ENCODE data around the gene CLEC16A.
A peak's percentile ranks its signal among the peaks of the same experiment; 100 is the strongest.

DNA sequence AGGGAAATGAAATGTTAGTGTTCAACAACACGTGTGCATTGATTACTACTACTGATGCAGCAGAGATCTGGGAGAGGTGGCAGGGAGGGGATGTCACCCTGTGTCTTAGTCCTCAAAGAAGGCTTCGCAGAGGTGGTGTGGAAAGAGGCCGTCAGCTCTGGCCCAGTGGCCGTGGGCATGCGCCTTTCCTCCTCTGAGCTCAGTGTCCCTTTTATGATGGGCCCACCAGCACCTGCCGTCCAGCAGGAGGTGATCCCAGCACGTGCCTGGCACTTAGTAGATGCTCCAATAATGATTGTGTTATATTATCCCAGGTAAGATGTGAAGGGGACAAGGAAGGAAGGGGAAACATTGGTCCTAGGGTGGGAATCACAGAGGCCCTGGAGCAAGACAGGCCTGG lies 106.2 kb downstream of the CLEC16A start:
- no peak for TF ChIP-seq EZH2 (IDR thresholded peaks at IDR 0.05; ENCODE audit: low read depth, unreplicated experiment)
- TF ChIP-seq CTCF (conservative IDR thresholded peaks at IDR 0.05; ENCODE audit: low read depth in 2 of 2), result peak in 1 of 2 experiments; percentile 13; a peak in 1 of 4 replicates
- no peak for TF ChIP-seq CREB1 (CRISPR knock-in tag; IDR thresholded peaks at IDR 0.05; ENCODE audit: low read depth)
- no peak for TF ChIP-seq POLR2AphosphoS5 (IDR thresholded peaks at IDR 0.05; ENCODE audit: low read depth)
- TF ChIP-seq, protein P1, sequence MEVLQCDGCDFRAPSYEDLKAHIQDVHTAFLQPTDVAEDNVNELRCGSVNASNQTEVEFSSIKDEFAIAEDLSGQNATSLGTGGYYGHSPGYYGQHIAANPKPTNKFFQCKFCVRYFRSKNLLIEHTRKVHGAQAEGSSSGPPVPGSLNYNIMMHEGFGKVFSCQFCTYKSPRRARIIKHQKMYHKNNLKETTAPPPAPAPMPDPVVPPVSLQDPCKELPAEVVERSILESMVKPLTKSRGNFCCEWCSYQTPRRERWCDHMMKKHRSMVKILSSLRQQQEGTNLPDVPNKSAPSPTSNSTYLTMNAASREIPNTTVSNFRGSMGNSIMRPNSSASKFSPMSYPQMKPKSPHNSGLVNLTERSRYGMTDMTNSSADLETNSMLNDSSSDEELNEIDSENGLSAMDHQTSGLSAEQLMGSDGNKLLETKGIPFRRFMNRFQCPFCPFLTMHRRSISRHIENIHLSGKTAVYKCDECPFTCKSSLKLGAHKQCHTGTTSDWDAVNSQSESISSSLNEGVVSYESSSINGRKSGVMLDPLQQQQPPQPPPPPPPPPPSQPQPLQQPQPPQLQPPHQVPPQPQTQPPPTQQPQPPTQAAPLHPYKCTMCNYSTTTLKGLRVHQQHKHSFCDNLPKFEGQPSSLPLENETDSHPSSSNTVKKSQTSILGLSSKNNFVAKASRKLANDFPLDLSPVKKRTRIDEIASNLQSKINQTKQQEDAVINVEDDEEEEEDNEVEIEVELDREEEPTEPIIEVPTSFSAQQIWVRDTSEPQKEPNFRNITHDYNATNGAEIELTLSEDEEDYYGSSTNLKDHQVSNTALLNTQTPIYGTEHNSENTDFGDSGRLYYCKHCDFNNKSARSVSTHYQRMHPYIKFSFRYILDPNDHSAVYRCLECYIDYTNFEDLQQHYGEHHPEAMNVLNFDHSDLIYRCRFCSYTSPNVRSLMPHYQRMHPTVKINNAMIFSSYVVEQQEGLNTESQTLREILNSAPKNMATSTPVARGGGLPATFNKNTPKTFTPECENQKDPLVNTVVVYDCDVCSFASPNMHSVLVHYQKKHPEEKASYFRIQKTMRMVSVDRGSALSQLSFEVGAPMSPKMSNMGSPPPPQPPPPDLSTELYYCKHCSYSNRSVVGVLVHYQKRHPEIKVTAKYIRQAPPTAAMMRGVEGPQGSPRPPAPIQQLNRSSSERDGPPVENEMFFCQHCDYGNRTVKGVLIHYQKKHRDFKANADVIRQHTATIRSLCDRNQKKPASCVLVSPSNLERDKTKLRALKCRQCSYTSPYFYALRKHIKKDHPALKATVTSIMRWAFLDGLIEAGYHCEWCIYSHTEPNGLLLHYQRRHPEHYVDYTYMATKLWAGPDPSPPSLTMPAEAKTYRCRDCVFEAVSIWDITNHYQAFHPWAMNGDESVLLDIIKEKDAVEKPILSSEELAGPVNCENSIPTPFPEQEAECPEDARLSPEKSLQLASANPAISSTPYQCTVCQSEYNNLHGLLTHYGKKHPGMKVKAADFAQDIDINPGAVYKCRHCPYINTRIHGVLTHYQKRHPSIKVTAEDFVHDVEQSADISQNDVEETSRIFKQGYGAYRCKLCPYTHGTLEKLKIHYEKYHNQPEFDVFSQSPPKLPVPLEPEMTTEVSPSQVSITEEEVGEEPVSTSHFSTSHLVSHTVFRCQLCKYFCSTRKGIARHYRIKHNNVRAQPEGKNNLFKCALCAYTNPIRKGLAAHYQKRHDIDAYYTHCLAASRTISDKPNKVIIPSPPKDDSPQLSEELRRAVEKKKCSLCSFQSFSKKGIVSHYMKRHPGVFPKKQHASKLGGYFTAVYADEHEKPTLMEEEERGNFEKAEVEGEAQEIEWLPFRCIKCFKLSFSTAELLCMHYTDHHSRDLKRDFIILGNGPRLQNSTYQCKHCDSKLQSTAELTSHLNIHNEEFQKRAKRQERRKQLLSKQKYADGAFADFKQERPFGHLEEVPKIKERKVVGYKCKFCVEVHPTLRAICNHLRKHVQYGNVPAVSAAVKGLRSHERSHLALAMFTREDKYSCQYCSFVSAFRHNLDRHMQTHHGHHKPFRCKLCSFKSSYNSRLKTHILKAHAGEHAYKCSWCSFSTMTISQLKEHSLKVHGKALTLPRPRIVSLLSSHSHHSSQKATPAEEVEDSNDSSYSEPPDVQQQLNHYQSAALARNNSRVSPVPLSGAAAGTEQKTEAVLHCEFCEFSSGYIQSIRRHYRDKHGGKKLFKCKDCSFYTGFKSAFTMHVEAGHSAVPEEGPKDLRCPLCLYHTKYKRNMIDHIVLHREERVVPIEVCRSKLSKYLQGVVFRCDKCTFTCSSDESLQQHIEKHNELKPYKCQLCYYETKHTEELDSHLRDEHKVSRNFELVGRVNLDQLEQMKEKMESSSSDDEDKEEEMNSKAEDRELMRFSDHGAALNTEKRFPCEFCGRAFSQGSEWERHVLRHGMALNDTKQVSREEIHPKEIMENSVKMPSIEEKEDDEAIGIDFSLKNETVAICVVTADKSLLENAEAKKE (CRISPR knock-in tag; IDR thresholded peaks at IDR 0.05), result no peak
- TF ChIP-seq EZH2phosphoT487 (IDR thresholded peaks at IDR 0.05; ENCODE audit: unreplicated experiment), result no peak
- no peak for TF ChIP-seq ZNF114 (CRISPR knock-in tag; IDR thresholded peaks at IDR 0.05)

All from GM23338 (cell line).